SW480 (cell line): Measurements from ENCODE around the gene SIAH3.

ENCODE experiments used
- DNase-seq: peaks from one replicate; pipeline ENCODE4 v3.0.0-alpha.2; 2016; ENCODE audit warnings: low spot score

Gene SIAH3

GRCh38 chr13:45821811-45822210 lies 29.7 kb downstream of the SIAH3 start:
- DNase-seq = no peak

- DNase-seq = no peak
Measured at GRCh38 chr13:45820106-45820838, 31.3 kb downstream of the SIAH3 start.

GRCh38 chr13:45817833-45818232 lies 33.7 kb downstream of the SIAH3 start:
- peak; percentile 6 for DNase-seq

- no peak for DNase-seq
Measured at GRCh38 chr13:45816427-45816826, 35.1 kb downstream of the SIAH3 start.

- DNase-seq = no peak
Measured at GRCh38 chr13:45812695-45813372, 38.7 kb downstream of the SIAH3 start.

- no peak for DNase-seq
Measured at GRCh38 chr13:45811891-45812694, 39.5 kb downstream of the SIAH3 start.

GRCh38 chr13:45809801-45810394 lies 41.7 kb downstream of the SIAH3 start:
- DNase-seq = no peak

- no peak for DNase-seq
Measured at GRCh38 chr13:45808925-45809324, 42.6 kb downstream of the SIAH3 start.

GRCh38 chr13:45807520-45808099 lies 43.9 kb downstream of the SIAH3 start:
- peak; percentile 82 for DNase-seq

GRCh38 chr13:45800485-45800884 lies 51.1 kb downstream of the SIAH3 start:
- DNase-seq = no peak

- DNase-seq = no peak
Measured at GRCh38 chr13:45799451-45799850, 52.1 kb downstream of the SIAH3 start.

- no peak for DNase-seq
Measured at GRCh38 chr13:45798851-45799250, 52.7 kb downstream of the SIAH3 start.

- no peak for DNase-seq
Measured at GRCh38 chr13:45796426-45797235, 54.9 kb downstream of the SIAH3 start.

- no peak for DNase-seq
Measured at GRCh38 chr13:45792827-45793303, 58.7 kb downstream of the SIAH3 start.

- DNase-seq = no peak
Measured at GRCh38 chr13:45788011-45788410, 63.5 kb downstream of the SIAH3 start.

GRCh38 chr13:45787346-45787745 lies 64.2 kb downstream of the SIAH3 start:
- no peak for DNase-seq

GRCh38 chr13:45786293-45786920 lies 65.1 kb downstream of the SIAH3 start:
- DNase-seq = peak; percentile 33

GRCh38 chr13:45784755-45785675 lies 66.5 kb downstream of the SIAH3 start:
- no peak for DNase-seq

- no peak for DNase-seq
Measured at GRCh38 chr13:45783346-45784043, 68.1 kb downstream of the SIAH3 start.
